ENCODE measurements around the gene FERMT3. TPM values are rescaled to one million over a fixed set of nuclear protein-coding genes. Genes with fewer than 3 reads are reported as not detected.

Gene FERMT3
- total RNA-seq, 2 experiments from 2014 or later: 176 to 178 TPM

DNA sequence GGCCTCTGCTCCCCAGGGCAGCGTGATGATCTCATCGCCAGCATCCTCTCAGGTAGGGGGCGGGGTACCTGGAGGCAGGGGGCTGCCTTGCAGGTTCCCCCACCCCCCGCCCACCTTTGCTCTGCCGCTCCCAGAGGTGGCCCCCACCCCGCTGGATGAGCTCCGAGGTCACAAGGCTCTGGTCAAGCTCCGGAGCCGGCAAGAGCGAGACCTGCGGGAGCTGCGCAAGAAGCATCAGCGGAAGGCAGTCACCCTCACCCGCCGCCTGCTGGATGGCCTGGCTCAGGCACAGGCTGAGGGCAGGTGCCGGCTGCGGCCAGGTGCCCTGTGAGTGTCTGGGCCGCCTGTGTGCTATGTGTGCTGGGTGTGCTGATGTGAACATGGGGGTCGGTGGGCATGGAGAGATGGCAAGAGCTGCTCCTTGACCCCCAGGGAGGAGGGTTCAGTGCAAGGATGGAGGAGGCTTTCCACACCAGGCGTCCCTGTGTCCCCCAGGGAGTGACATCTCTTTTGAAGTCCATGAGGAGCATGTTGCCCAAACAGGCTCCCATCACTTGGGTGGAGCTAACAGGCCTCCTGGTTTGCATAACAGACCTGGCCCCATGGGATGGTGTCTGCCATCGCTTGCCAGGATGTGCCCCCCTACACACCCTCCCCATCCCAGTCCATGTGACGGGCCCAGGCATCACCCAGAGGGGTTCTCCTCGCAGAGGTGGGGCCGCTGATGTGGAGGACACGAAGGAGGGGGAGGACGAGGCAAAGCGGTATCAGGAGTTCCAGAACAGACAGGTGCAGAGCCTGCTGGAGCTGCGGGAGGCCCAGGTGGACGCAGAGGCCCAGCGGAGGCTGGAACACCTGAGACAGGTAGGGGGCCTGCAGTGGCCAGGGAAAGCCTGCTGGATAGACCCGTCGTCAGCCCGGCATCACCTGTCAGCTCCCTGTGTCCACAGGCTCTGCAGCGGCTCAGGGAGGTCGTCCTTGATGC lies 58.9 kb downstream of the FERMT3 start:
- no peak overlapping the region for H3K4me3 Mint-ChIP-seq
- H3K9me3 Mint-ChIP-seq: no peaks in the 10 kb centered on the region
- CTCF ChIA-PET: no interaction called here
- no peaks in the 10 kb centered on the region for H3K36me3 Mint-ChIP-seq (ENCODE audit: low read depth)
- intact Hi-C loops (cut with micrococcal nuclease): no loop called here
- no peak overlapping the region for H3K27ac Mint-ChIP-seq
- H3K27me3 Mint-ChIP-seq (ENCODE audit: low read depth): no peaks in the 10 kb centered on the region
- peaks cover 8% of the 10 kb centered on the region for H3K4me1 Mint-ChIP-seq (ENCODE audit: low read depth)
- no peak for DNase-seq

- Mint-ChIP-seq H3K4me3 (no peak overlapping the region), H3K36me3 (ENCODE audit: low read depth) (no peaks in the 10 kb centered on the region), H3K4me1 (ENCODE audit: low read depth) (peaks cover 8% of the 10 kb centered on the region), H3K27ac (no peak overlapping the region), H3K27me3 (ENCODE audit: low read depth) (no peaks in the 10 kb centered on the region), H3K9me3 (no peaks in the 10 kb centered on the region)
- no peak for DNase-seq
- CTCF ChIA-PET: no interaction called here
- intact Hi-C loops (cut with micrococcal nuclease): no loop called here
Measured at GRCh38 chr11:64266339-64266738, 59.8 kb downstream of the FERMT3 start.

DNA sequence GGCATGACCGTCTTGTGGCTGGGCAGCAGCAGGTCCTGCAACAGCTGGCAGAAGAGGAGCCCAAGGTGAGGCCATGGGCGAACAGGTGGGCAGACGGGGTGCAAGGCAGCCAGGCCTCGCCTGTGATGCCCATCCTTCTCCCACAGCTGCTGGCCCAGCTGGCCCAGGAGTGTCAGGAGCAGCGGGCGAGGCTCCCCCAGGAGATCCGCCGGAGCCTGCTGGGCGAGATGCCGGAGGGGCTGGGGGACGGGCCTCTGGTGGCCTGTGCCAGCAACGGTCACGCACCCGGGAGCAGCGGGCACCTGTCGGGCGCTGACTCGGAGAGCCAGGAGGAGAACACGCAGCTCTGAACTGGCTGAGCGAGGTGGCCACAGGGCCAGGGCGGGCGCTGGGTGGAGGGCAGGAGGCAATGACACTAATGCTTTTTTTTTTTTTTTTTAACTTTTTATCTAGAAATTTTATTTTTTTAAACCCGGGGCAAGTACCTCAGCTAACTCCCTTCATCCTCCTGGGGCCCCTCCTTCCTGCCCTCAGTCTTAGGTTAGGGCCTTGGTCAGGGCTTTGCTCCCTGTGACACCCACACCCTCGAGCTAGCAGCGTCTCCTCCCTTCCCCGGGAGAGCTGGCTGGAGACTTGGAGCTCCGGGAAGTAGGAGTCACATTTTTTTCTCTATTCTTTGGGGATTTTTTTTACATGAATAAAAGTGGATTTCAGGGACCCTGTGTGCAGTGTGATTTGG lies 60.9 kb downstream of the FERMT3 start:
- no peaks in the 10 kb centered on the region for H3K27me3 Mint-ChIP-seq (ENCODE audit: low read depth)
- H3K4me3 Mint-ChIP-seq: no peak overlapping the region

DNA sequence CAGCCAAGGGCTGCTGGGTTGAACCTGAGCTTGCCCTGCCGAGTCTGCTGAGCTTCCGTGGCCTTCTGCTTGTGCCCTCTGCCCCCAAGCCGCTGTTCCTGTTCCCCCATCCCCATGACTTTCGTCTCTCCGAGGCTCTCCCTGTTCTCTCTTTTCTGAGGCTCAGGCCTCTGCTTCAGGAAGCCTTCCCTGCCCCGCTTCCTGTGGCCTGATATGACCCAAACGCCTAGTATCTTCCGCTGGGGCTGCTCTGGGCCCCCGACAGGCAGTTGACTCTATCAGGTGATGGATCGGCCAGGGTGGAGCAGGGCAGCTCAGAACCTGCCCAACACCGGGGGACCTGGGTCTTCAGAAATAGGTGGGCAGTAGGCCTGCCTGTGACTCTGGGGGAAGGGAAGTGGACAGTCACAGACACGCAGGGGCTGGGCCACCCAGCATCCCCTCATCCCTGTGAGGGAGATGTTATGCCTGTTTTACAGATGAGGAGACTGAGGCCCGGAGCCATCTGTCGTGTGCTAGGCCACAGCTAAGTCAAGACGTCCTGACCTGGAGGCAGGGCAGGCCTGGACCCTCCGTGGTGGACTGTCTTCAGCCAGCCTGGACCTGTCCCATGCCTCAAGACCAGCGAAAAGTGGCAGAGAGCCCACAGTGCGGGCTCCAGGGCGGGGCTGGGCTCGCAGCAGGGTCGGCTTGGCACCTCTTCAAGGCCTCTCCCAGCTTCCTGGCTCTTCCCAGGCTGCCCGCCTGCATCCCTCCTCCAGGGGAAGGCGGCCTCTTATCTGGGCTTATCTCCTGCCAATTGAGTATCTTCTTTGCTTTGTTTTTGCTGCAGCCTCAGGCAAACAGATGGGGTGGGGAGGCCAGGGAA lies 61.7 kb downstream of the FERMT3 start:
- H3K27ac Mint-ChIP-seq: peak overlapping the region; percentile 88
- no peaks in the 10 kb centered on the region for H3K9me3 Mint-ChIP-seq
- no peaks in the 10 kb centered on the region for H3K36me3 Mint-ChIP-seq (ENCODE audit: low read depth)
- no peaks in the 10 kb centered on the region for H3K27me3 Mint-ChIP-seq (ENCODE audit: low read depth)
- intact Hi-C loops (cut with micrococcal nuclease): no loop called here
- CTCF ChIA-PET: interaction anchor here (0.8 to 3.0 kb wide), 7 partner anchors 17 to 91 kb away, joined by 3 to 20 read pairs (median 4); partner anchors contain the start of genes CATSPERZ and PLCB3
- peak overlapping the region; percentile 90 for H3K4me3 Mint-ChIP-seq
- DNase-seq: no peak
- H3K4me1 Mint-ChIP-seq (ENCODE audit: low read depth): peaks cover 15% of the 10 kb centered on the region

More for the DNA sequence above, 60.9 kb downstream of the FERMT3 start:
- intact Hi-C loops (cut with micrococcal nuclease): no loop called here
- H3K27ac Mint-ChIP-seq: no peak overlapping the region
- peaks cover 14% of the 10 kb centered on the region for H3K4me1 Mint-ChIP-seq (ENCODE audit: low read depth)
- CTCF ChIA-PET: interaction anchor here (0.7 to 2.0 kb wide), 4 partner anchors 33 to 63 kb away, joined by 3 to 10 read pairs (median 6); partner anchors contain the start of gene CATSPERZ
- no peaks in the 10 kb centered on the region for H3K36me3 Mint-ChIP-seq (ENCODE audit: low read depth)
- no peaks in the 10 kb centered on the region for H3K9me3 Mint-ChIP-seq
- DNase-seq: no peak

DNA sequence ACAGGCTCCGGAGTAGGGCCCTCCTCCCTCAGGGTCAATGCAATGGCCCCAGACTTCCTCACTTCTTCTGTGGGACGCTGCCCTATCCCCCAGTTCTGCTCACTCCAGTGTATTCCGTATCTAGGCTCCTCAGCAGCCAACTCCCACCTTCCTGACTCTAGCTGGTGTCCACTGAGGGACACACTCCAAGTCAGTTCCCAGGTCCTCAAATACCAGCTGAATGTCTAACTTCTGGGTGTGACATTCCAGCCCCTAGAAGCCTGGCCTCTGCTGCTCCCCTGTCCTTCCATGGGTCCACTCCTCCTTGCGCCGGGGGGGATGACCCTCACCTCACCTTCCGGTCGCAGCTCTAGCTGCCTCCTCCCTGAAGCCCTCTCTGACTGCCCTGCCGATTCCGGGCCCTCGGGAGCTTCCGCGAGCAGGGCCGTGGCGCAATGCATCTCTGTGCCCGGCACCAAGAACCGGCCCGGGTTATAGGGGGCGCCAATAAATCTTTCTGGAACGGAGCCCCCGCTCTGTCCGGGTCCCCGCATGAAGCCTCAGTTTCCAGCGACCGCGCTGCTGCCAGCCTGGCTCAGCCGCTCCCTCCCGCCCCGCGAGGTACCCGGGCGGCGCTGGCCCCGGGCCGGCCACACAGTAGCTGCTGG lies 62.5 kb downstream of the FERMT3 start:
- intact Hi-C loops (cut with micrococcal nuclease): loop anchor here (1.0 kb wide), 2 partner anchors 18 to 23 kb away; partner anchors contain the start of genes PLCB3 and PPP1R14B
- Mint-ChIP-seq H3K27ac (peak overlapping the region; percentile 88), H3K27me3 (ENCODE audit: low read depth) (no peaks in the 10 kb centered on the region), H3K9me3 (no peaks in the 10 kb centered on the region), H3K4me1 (ENCODE audit: low read depth) (peaks cover 15% of the 10 kb centered on the region), H3K4me3 (peak overlapping the region; percentile 90), H3K36me3 (ENCODE audit: low read depth) (no peaks in the 10 kb centered on the region)
- DNase-seq: peak; percentile 61
- CTCF ChIA-PET: interaction anchor here (0.8 to 3.0 kb wide), 6 partner anchors 18 to 90 kb away, joined by 3 to 20 read pairs (median 6); partner anchors contain the start of genes CATSPERZ and PLCB3

DNA sequence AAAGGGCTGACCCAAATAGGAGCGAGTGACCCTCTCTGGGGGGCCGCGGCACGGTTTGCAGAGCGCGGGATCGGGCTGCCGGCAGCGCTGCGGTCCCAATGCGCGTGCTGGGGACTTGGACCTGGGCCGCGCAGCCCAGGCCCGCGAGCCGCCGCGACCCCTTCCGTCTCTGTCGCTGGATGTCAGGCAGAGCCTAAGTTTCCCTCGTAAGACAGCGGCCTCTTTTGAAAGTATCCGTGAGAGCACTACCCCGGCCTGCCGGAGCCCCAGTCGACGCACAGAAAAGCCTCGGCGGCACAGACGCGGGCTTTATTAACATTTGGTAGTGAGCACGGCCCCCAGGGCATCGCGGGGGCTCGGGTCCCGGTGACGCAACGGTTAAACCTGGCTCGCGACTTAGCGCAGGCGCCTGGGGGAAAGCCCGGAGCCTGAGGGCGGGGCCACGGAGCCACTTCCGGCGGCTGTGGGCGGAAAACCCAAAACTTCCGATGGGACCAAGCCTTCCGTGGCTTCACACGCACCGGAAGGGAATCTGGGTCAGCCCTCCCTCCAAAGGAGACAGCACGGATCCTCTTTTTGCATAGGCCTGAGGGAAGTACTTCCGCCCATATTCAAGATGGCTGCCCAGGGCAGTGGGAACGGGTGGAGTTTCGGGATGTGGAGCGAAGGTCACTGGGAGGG lies 63.2 kb downstream of the FERMT3 start:
- Mint-ChIP-seq H3K4me3 (peak overlapping the region; percentile 90), H3K36me3 (ENCODE audit: low read depth) (no peaks in the 10 kb centered on the region), H3K4me1 (ENCODE audit: low read depth) (peaks cover 15% of the 10 kb centered on the region), H3K27ac (peak overlapping the region; percentile 88), H3K9me3 (no peaks in the 10 kb centered on the region), H3K27me3 (ENCODE audit: low read depth) (no peaks in the 10 kb centered on the region)
- intact Hi-C loops (cut with micrococcal nuclease): loop anchor here (1.0 to 2.0 kb wide), 11 partner anchors 16 to 84 kb away; partner anchors contain the start of genes CCDC88B, DNAJC4, ESRRA and FKBP2
- peak; percentile 98 for DNase-seq
- CTCF ChIA-PET: interaction anchor here (0.8 to 3.5 kb wide), 6 partner anchors 19 to 90 kb away, joined by 3 to 56 read pairs (median 5); partner anchors contain the start of genes CATSPERZ and PLCB3

Other genes with a start within 250 kb of the FERMT3 start
- gene COX8A, start 232.1 kb upstream of the FERMT3 start, total RNA-seq: 100 to 1,000 TPM; 669 to 675 TPM
- gene OTUB1, start 220.3 kb upstream of the FERMT3 start, total RNA-seq: 10 to 100 TPM; 61.9 to 63.0 TPM
- gene FLRT1, start 170.8 kb upstream of the FERMT3 start, total RNA-seq: under 1 TPM; 0.17 to 0.29 TPM
- 10 to 100 TPM; 38.7 to 48.6 TPM for gene MACROD1, start 40.6 kb upstream of the FERMT3 start, total RNA-seq
- gene STIP1, start 20.6 kb upstream of the FERMT3 start, total RNA-seq: 100 to 1,000 TPM; 264 to 272 TPM
- 10 to 100 TPM; 18.2 to 18.3 TPM for gene TRPT1, start 19.5 kb downstream of the FERMT3 start, total RNA-seq
- gene NUDT22, start 19.6 kb downstream of the FERMT3 start, total RNA-seq: 10 to 100 TPM; 51.4 to 51.9 TPM
- 10 to 100 TPM; 16.9 to 19.3 TPM for gene DNAJC4, start 23.8 kb downstream of the FERMT3 start, total RNA-seq
- gene VEGFB, start 27.9 kb downstream of the FERMT3 start, total RNA-seq: 10 to 100 TPM; 64.2 to 74.5 TPM
- 10 to 100 TPM; 17.2 to 20.0 TPM for gene FKBP2, start 34.4 kb downstream of the FERMT3 start, total RNA-seq
- 100 to 1,000 TPM; 216 to 227 TPM for gene PPP1R14B, start 40.2 kb downstream of the FERMT3 start, total RNA-seq
- gene PLCB3, start 44.8 kb downstream of the FERMT3 start, total RNA-seq: 1 to 10 TPM; 4.4 to 4.7 TPM
- gene BAD, start 77.9 kb downstream of the FERMT3 start, total RNA-seq: 10 to 100 TPM; 12.8 to 14.3 TPM
- gene GPR137, start 79.1 kb downstream of the FERMT3 start, total RNA-seq: 10 to 100 TPM; 26.2 to 30.5 TPM
- gene KCNK4, start 84.6 kb downstream of the FERMT3 start, total RNA-seq: under 1 TPM in 1 of 2 experiments, not detected in 1; 0.41 TPM
- gene CATSPERZ, start 93.6 kb downstream of the FERMT3 start, total RNA-seq: under 1 TPM in 1 of 2 experiments, not detected in 1; 0.67 TPM
- gene ESRRA, start 98.8 kb downstream of the FERMT3 start, total RNA-seq: 10 to 100 TPM; 18.5 to 21.7 TPM
- gene TRMT112, start 110.8 kb downstream of the FERMT3 start, total RNA-seq: 100 to 1,000 TPM; 241 to 261 TPM
- 100 to 1,000 TPM; 122 to 132 TPM for gene PRDX5, start 111.4 kb downstream of the FERMT3 start, total RNA-seq
- 10 to 100 TPM; 53.2 to 61.9 TPM for gene CCDC88B, start 133.5 kb downstream of the FERMT3 start, total RNA-seq
- 10 to 100 TPM; 19.1 to 21.3 TPM for gene RPS6KA4, start 152.4 kb downstream of the FERMT3 start, total RNA-seq